GM12878 (cell line): Measurements from ENCODE around the gene CCDC178. TPM values are rescaled to one million over a fixed set of nuclear protein-coding genes. Genes with fewer than 3 reads are reported as not detected.

ENCODE experiments used
- ATAC-seq: fragments of 200-7000 bp; cut with Tn5 transposase; 3 replicates; pipeline ENCODE4 v1.9.1; 2020; ENCODE audit warnings: mild to moderate bottlenecking, moderate library complexity
- BruUV-seq: library from RNA; stranded (reverse); fragments of 400-500 nt; replicated peaks from 2 replicates; lab custom pipeline; 2021; lab: Mats Ljungman, UMichigan
- CTCF ChIA-PET: fragments of 300-600 bp; sonication (Branson Sonifier 250); formaldehyde crosslinking; extraction: SDS; loops from one replicate; lab custom pipeline; 2021; ENCODE audit warnings: inconsistent platforms; lab: Yijun Ruan, JAX
- POLR2A ChIA-PET: fragments of 350-600 bp; formaldehyde crosslinking; extraction: SDS; loops from one replicate; lab custom pipeline; 2021; ENCODE audit warnings: inconsistent platforms; lab: Charles Lee
- RAD21 ChIA-PET: fragments of 300-600 bp; sonication (Branson Sonifier 250); formaldehyde crosslinking; loops from one replicate; lab custom pipeline; 2023; ENCODE audit warnings: antibody characterized with exemption; ENCODE audit not compliant: unreplicated experiment; lab: Charles Lee
- SMC1A ChIA-PET: fragments of 300-600 bp; sonication (Branson Sonifier 250); formaldehyde crosslinking; loops from one replicate; lab custom pipeline; 2023; ENCODE audit not compliant: unreplicated experiment, uncharacterized antibody; lab: Charles Lee
- DNase-seq: peaks from one replicate; pipeline ENCODE4 v3.0.0-alpha.2; 2011; ENCODE audit warnings: low read depth, low spot score
- FAIRE-seq: peaks from 3 replicates; lab custom pipeline; 2011; peaks lifted over from hg19 to GRCh38; lab: Jason Lieb, UNC
- H2AFZ ChIP-seq: 2 replicates; pipeline ENCODE4 v1.6.0; 2011; ENCODE audit warnings: low read depth, low read length, control low read depth; ENCODE audit not compliant: control insufficient read depth
- H3K27ac ChIP-seq: 2 replicates; pipeline ENCODE4 v1.5.1; 2011; ENCODE audit warnings: control low read depth; ENCODE audit not compliant: control insufficient read depth, insufficient read depth
- H3K27me3 ChIP-seq, 2 experiments: replicated peaks in 1 of 2; 2 replicates each; pipeline versions ENCODE4 v1.6.0 to v1.6.1; 2011; ENCODE audit warnings: low read length in 1 of 2; ENCODE audit not compliant: control insufficient read depth in 2 of 2, insufficient read depth in 2 of 2
- H3K36me3 ChIP-seq, 2 experiments: 2 replicates each; pipeline ENCODE4 v1.5.1; 2011; ENCODE audit warnings: low read length in 1 of 2; ENCODE audit not compliant: control insufficient read depth in 2 of 2, insufficient read depth in 2 of 2
- H3K4me1 ChIP-seq: 2 replicates; pipeline ENCODE4 v1.6.1; 2011; ENCODE audit warnings: mild to moderate bottlenecking, low read length, moderate library complexity, mixed read lengths; ENCODE audit not compliant: control insufficient read depth, insufficient read depth
- H3K4me2 ChIP-seq: 2 replicates; pipeline ENCODE4 v1.6.0; 2011; ENCODE audit warnings: control low read depth; ENCODE audit not compliant: control insufficient read depth, insufficient read depth
- H3K4me3 ChIP-seq: fragments of 200-600 bp; sonication (generic); 2 replicates; pipeline ENCODE4 v1.5.1; 2016
- H3K79me2 ChIP-seq: 2 replicates; pipeline ENCODE4 v1.6.0; 2011; ENCODE audit warnings: low read length; ENCODE audit not compliant: control insufficient read depth, insufficient read depth
- H3K9ac ChIP-seq: 2 replicates; pipeline ENCODE4 v1.8.0; 2011; ENCODE audit warnings: low read length, control low read depth, mixed read lengths; ENCODE audit not compliant: control insufficient read depth, insufficient read depth
- H3K9me3 ChIP-seq: replicated peaks from 3 replicates; pipeline ENCODE4 v1.5.1; 2011; ENCODE audit warnings: mild to moderate bottlenecking, low read length; ENCODE audit not compliant: control insufficient read depth, insufficient read depth
- H4K20me1 ChIP-seq: 2 replicates; pipeline ENCODE4 v1.6.0; 2011; ENCODE audit not compliant: control insufficient read depth, insufficient read depth
- ATF3 ChIP-seq: IDR thresholded peaks from 2 replicates; pipeline ENCODE4 v1.6.1; 2011; ENCODE audit warnings: low read depth, mild to moderate bottlenecking, low read length, moderate library complexity, borderline replicate concordance; ENCODE audit errors: extremely low read depth
- ATF7 ChIP-seq: fragments of 450-650 bp; IDR thresholded peaks from 2 replicates; pipeline ENCODE4 v1.6.1; 2016; ENCODE audit warnings: low read depth, mild to moderate bottlenecking
- BMI1 ChIP-seq: fragments of 450-650 bp; IDR thresholded peaks from 2 replicates; pipeline ENCODE4 v1.6.1; 2016; ENCODE audit warnings: mild to moderate bottlenecking, moderate library complexity, borderline replicate concordance
- CHD4 ChIP-seq: fragments of 200-600 bp; sonication (generic); IDR thresholded peaks from 2 replicates; pipeline ENCODE4 v1.6.1; 2016; ENCODE audit warnings: mild to moderate bottlenecking
- E2F8 ChIP-seq: fragments of 450-650 bp; IDR thresholded peaks from 2 replicates; pipeline ENCODE4 v1.6.1; 2018; ENCODE audit warnings: mild to moderate bottlenecking, low read depth, moderate library complexity; ENCODE audit not compliant: partially characterized antibody
- EGR1 ChIP-seq, 2 experiments: IDR thresholded peaks; 1 replicate in 1 of 2; 2 replicates in 1 of 2; pipeline ENCODE4 v1.6.1; 2011 to 2012; ENCODE audit warnings: low read depth in 2 of 2, low read length in 2 of 2, borderline replicate concordance in 1 of 2, mild to moderate bottlenecking in 1 of 2, moderate library complexity in 1 of 2
- ELK1 ChIP-seq: IDR thresholded peaks from 2 replicates; pipeline ENCODE4 v1.6.1; 2012; ENCODE audit warnings: low read depth, low read length, improper control_type of control experiment
- FOXM1 ChIP-seq: IDR thresholded peaks from 2 replicates; pipeline ENCODE4 v1.6.1; 2012; ENCODE audit warnings: low read depth, mild to moderate bottlenecking, inconsistent platforms, low read length, moderate library complexity
- MTA2 ChIP-seq: fragments of 450-650 bp; IDR thresholded peaks from 2 replicates; pipeline ENCODE4 v1.6.1; 2016; ENCODE audit warnings: low read depth, mild to moderate bottlenecking, moderate library complexity
- NFIC ChIP-seq: IDR thresholded peaks from 2 replicates; pipeline ENCODE4 v1.6.1; 2012; ENCODE audit warnings: low read depth, mild to moderate bottlenecking, inconsistent platforms, low read length, moderate library complexity
- POLR2AphosphoS5 ChIP-seq: IDR thresholded peaks from 2 replicates; pipeline ENCODE4 v1.6.1; 2011; ENCODE audit warnings: mild to moderate bottlenecking, low read length, inconsistent platforms
- SKIL ChIP-seq: fragments of 450-650 bp; IDR thresholded peaks from 2 replicates; pipeline ENCODE4 v1.6.1; 2017; ENCODE audit warnings: mild to moderate bottlenecking, low read depth, inconsistent platforms; ENCODE audit not compliant: poor library complexity, severe bottlenecking
- SUPT20H ChIP-seq: IDR thresholded peaks from 2 replicates; pipeline ENCODE4 v1.6.1; 2011; ENCODE audit warnings: low read depth, mild to moderate bottlenecking, low read length, moderate library complexity, borderline replicate concordance; ENCODE audit not compliant: control insufficient read depth
- SUZ12 ChIP-seq: fragments of 200-600 bp; sonication (generic); IDR thresholded peaks from one replicate; pipeline ENCODE4 v1.6.1; 2018; ENCODE audit warnings: antibody characterized with exemption, mild to moderate bottlenecking; ENCODE audit not compliant: unreplicated experiment
- TAF1 ChIP-seq: IDR thresholded peaks from 2 replicates; pipeline ENCODE4 v1.6.1; 2011; ENCODE audit warnings: mild to moderate bottlenecking, low read depth, low read length, borderline replicate concordance
- ZSCAN29 ChIP-seq: fragments of 450-650 bp; IDR thresholded peaks from 2 replicates; pipeline ENCODE4 v1.6.1; 2017; ENCODE audit warnings: mild to moderate bottlenecking, moderate library complexity
- WGBS: methylation state at CpG from one replicate; pipeline ENCODE4 v1.1.6; 2016; ENCODE audit warnings: low lambda C conversion rate; ENCODE audit not compliant: insufficient replicate concordance, insufficient coverage; ENCODE audit errors: missing lambda C conversion rate; 5-methylcytosine and 5-hydroxymethylcytosine counted together
- in situ Hi-C: fragments of 300-500 bp; cut with MboI; formaldehyde crosslinking; loops from 9 replicates; pipeline ENCODE4 v1.14.3; 2018; ENCODE audit warnings: mixed read lengths
- intact Hi-C: fragments of 100-400 bp; cut with micrococcal nuclease; formaldehyde crosslinking; loops from one replicate; pipeline ENCODE4 v1.14.2; 2022; ENCODE audit not compliant: unreplicated experiment
- polyA plus RNA-seq, 11 experiments: library from polyadenylated mRNA; depleted of rRNA in 4 of 11; unstranded in 6 of 11; stranded (reverse) in 5 of 11; fragments of >200 nt; fragmentation: Nextera tagmentation in 4 of 11; fragmentation: Illumina TruSeq in 1 of 11; extraction: Ambion mirVana in 4 of 11; extraction: Trizol in 1 of 11; gene quantifications; 1 replicate in 1 of 11; 2 replicates in 10 of 11; pipeline versions ENCODE4 v1.2.1 to v1.2.3, GENCODE V29; 2011 to 2016; ENCODE audit warnings: inconsistent platforms in 2 of 11, missing spikeins in 2 of 11, low read depth in 1 of 11
- total RNA-seq, 4 experiments: library from RNA; depleted of rRNA in 3 of 4; stranded (reverse); fragments of >200 nt in 3 of 4; fragmentation: Illumina TruSeq in 1 of 4; extraction: Trizol in 1 of 4; gene quantifications; 2 replicates each; pipeline versions ENCODE4 v1.2.1 to v1.2.3, GENCODE V29; 2013 to 2021

CCDC178 gene
- total and polyA plus RNA-seq, 10 of the 15 experiments (the other 5 are each of a cell fraction or from before 2014, with no cell fraction given): 0.04 TPM; not detected in 9

GRCh38 chr18:33135951-33136660, 304.4 kb downstream of the CCDC178 start:
- Histone ChIP-seq H3K27me3 (no peaks in the 10 kb centered on the region), H3K4me1 (no peaks in the 10 kb centered on the region), H3K4me2 (no peak overlapping the region), H4K20me1 (no peaks in the 10 kb centered on the region), H3K4me3 (no peak overlapping the region), H3K27ac (no peak overlapping the region), H3K36me3 (no peaks in the 10 kb centered on the region), H2AFZ (no peak overlapping the region), H3K79me2 (no peaks in the 10 kb centered on the region), H3K9ac (no peak overlapping the region), H3K9me3 (no peaks in the 10 kb centered on the region)
- FAIRE-seq (no peak), ATAC-seq (no peak), DNase-seq (no peak)
- ChIA-PET CTCF (no interaction called here), POLR2A (no interaction called here), RAD21 (no interaction called here), SMC1A (no interaction called here)
- intact Hi-C loops: no loop called here
- 0% methylated on average over 2 of the region's 2 CpGs for WGBS
- in situ Hi-C loops: no loop called here
- no TSS peak for BruUV-seq
- TF ChIP-seq ELK1 (no peak), SUZ12 (no peak), E2F8 (no peak), FOXM1 (no peak), CHD4 (no peak), MTA2 (no peak), EGR1 (IDR thresholded peaks at IDR 0.05; ENCODE audit: borderline replicate concordance in 1 of 2, low read depth in 2 of 2, low read length in 2 of 2) (no peak), BMI1 (no peak), ATF3 (no peak), ZSCAN29 (no peak), NFIC (no peak), ATF7 (no peak), SUPT20H (no peak), POLR2AphosphoS5 (no peak), TAF1 (no peak), SKIL (no peak)
